Measurements from ENCODE around the gene LURAP1L.

GRCh38 chr9:12776513-12777055, 1.8 kb downstream of the LURAP1L start:
- TF ChIP-seq MAX (CRISPR knock-in tag; IDR thresholded peaks at IDR 0.05) = no peak
- no peak for TF ChIP-seq ZNF232 (CRISPR knock-in tag; IDR thresholded peaks at IDR 0.05)
- TF ChIP-seq CTCF (IDR thresholded peaks at IDR 0.05) = no peak
- TF ChIP-seq ATF2 (CRISPR knock-in tag; IDR thresholded peaks at IDR 0.05; ENCODE audit: borderline replicate concordance, low read depth) = no peak
- no peak for TF ChIP-seq NFYB (CRISPR knock-in tag; conservative IDR thresholded peaks at IDR 0.05; ENCODE audit: low read depth)
- no peak for TF ChIP-seq SP1 (CRISPR knock-in tag; conservative IDR thresholded peaks at IDR 0.05)
- TF ChIP-seq MXD4 (CRISPR knock-in tag; IDR thresholded peaks at IDR 0.05; ENCODE audit: borderline replicate concordance) = no peak

All from WTC11 (cell line).